Erythroblast (primary cell): Measurements from ENCODE around the gene SPRN.

Experiments used
- GATA1 ChIP-seq: IDR thresholded peaks from 2 replicates; pipeline ENCODE4 v1.6.1; 2011; ENCODE audit warnings: low read depth, mild to moderate bottlenecking, control low read depth, low read length, moderate library complexity
- POLR2A ChIP-seq: IDR thresholded peaks from 2 replicates; pipeline ENCODE4 v1.6.1; 2011; ENCODE audit warnings: mild to moderate bottlenecking, low read length

DNA sequence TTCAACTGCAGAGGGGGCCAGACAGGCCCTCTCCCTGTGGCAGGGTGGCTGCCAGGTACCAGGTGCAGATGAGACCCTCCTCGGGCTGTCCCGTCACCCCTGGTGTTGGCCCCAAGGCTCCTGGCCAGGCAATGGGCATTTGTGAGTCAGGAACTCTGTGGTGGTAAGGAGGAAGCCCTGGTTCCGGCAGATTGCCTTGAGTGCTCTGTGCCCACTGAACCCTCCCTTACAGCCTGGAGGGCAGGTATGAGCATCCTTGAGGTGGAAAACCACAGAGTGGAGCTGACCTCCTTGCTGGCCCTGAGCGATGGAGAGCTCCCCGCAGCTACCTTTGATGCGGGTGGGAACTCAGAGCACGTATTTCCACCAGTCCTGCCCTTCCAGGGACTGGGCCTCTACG, 43.4 kb downstream of the SPRN start:
- TF ChIP-seq POLR2A (no peak), GATA1 (no peak)
